Peyer's patch (tissue), 4 donors: ENCODE data around the gene ITPR1.

ENCODE experiments used
- POLR2A ChIP-seq, 2 donors: fragments of 450-650 bp; IDR thresholded peaks; one replicate each; pipeline ENCODE4 v1.5.1; 2017; ENCODE audit warnings: antibody characterized with exemption in 2 of 2, mild to moderate bottlenecking in 2 of 2, moderate library complexity in 2 of 2
- TF ChIP-seq, protein P1 (sequence below), 6 experiments: fragments of 450-650 bp in 4 of 6; fragments of 200-600 bp in 2 of 6; sonication (generic) in 1 of 6; IDR thresholded peaks; one replicate each; pipeline ENCODE4 v1.5.1; 2017 to 2019; ENCODE audit warnings: antibody characterized with exemption in 6 of 6, mild to moderate bottlenecking in 3 of 6, moderate library complexity in 1 of 6

DNA sequence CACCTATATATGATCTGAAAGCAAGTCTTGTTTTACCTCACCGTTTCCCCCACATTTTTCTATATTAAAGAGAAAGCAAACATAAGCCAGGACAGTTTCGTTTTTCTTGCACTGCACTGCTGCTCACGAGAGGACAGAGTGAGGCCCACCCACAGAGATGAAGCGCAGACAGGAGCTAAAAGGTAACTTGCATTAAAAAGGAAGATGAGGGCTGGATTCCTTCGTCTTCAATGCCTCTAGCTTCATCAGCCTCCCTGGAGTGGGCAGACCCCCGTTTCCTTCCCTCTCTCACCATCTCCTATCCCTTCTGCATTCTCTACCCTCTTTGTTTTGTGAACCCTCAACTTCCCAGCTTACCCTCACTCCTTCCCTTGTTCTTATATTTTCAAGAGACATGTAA is 45.0 kb upstream of the ITPR1 start:
- TF ChIP-seq, protein P1, sequence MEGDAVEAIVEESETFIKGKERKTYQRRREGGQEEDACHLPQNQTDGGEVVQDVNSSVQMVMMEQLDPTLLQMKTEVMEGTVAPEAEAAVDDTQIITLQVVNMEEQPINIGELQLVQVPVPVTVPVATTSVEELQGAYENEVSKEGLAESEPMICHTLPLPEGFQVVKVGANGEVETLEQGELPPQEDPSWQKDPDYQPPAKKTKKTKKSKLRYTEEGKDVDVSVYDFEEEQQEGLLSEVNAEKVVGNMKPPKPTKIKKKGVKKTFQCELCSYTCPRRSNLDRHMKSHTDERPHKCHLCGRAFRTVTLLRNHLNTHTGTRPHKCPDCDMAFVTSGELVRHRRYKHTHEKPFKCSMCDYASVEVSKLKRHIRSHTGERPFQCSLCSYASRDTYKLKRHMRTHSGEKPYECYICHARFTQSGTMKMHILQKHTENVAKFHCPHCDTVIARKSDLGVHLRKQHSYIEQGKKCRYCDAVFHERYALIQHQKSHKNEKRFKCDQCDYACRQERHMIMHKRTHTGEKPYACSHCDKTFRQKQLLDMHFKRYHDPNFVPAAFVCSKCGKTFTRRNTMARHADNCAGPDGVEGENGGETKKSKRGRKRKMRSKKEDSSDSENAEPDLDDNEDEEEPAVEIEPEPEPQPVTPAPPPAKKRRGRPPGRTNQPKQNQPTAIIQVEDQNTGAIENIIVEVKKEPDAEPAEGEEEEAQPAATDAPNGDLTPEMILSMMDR (IDR thresholded peaks at IDR 0.05): no peak
- TF ChIP-seq POLR2A (IDR thresholded peaks at IDR 0.05): no peak
